Effector memory CD4-positive, alpha-beta T cell (primary cell): ENCODE measurements around the gene THADA.
"Not testable (repeated sequence)": the region's sequence is repeated elsewhere in the genome, so short reads cannot be mapped to it uniquely, and the experiment has no call there.

ENCODE experiments used
- DNase-seq, 3 donors: peaks; one replicate each; pipeline ENCODE4 v3.0.0-alpha.2; 2020
- H3K27ac ChIP-seq: 2 replicates; pipeline ENCODE4 v1.7.0; 2013; ENCODE audit warnings: mild to moderate bottlenecking, low read length, moderate library complexity; ENCODE audit not compliant: insufficient read depth, poor library complexity, severe bottlenecking
- H3K27me3 ChIP-seq: replicated peaks from 2 replicates; pipeline ENCODE4 v1.7.0; 2013; ENCODE audit warnings: mild to moderate bottlenecking, low read length; ENCODE audit not compliant: insufficient read depth, control insufficient read depth, poor library complexity, severe bottlenecking
- H3K36me3 ChIP-seq: 2 replicates; pipeline ENCODE4 v1.7.0; 2013; ENCODE audit warnings: mild to moderate bottlenecking, low read length, moderate library complexity; ENCODE audit not compliant: control insufficient read depth, insufficient read depth
- H3K4me1 ChIP-seq: 2 replicates; pipeline ENCODE4 v1.7.0; 2013; ENCODE audit warnings: low read length, mild to moderate bottlenecking; ENCODE audit not compliant: control insufficient read depth, insufficient read depth, poor library complexity, severe bottlenecking
- H3K4me3 ChIP-seq: 2 replicates; pipeline ENCODE4 v1.7.0; 2013; ENCODE audit warnings: low read length, low read depth, mild to moderate bottlenecking; ENCODE audit not compliant: insufficient read depth, poor library complexity, severe bottlenecking
- H3K9me3 ChIP-seq: 2 replicates; pipeline ENCODE4 v1.7.0; 2013; ENCODE audit warnings: mild to moderate bottlenecking, low read length, moderate library complexity; ENCODE audit not compliant: control insufficient read depth

Gene THADA

GRCh38 chr2:43302961-43303494, 292.8 kb downstream of the THADA start:
- H3K27ac ChIP-seq = no peak overlapping the region
- no peaks in the 10 kb centered on the region for H3K36me3 ChIP-seq
- H3K27me3 ChIP-seq = no peaks in the 10 kb centered on the region
- no peak overlapping the region for H3K4me3 ChIP-seq
- H3K4me1 ChIP-seq = no peaks in the 10 kb centered on the region
- no peaks in the 10 kb centered on the region for H3K9me3 ChIP-seq
- no peak for DNase-seq

- H3K27ac ChIP-seq = no peak overlapping the region
- DNase-seq = no peak
- no peaks in the 10 kb centered on the region for H3K27me3 ChIP-seq
- no peaks in the 10 kb centered on the region for H3K4me1 ChIP-seq
- no peak overlapping the region for H3K4me3 ChIP-seq
- H3K9me3 ChIP-seq = no peaks in the 10 kb centered on the region
- no peaks in the 10 kb centered on the region for H3K36me3 ChIP-seq
These were observed 293.5 kb downstream of the THADA start for GRCh38 chr2:43302182-43302960.

- Histone ChIP-seq H3K27ac (no peak overlapping the region), H3K9me3 (no peaks in the 10 kb centered on the region), H3K27me3 (no peaks in the 10 kb centered on the region), H3K4me1 (no peaks in the 10 kb centered on the region), H3K36me3 (no peaks in the 10 kb centered on the region), H3K4me3 (no peak overlapping the region)
- no peak for DNase-seq
These were observed 294.9 kb downstream of the THADA start for GRCh38 chr2:43300781-43301583.

- Histone ChIP-seq H3K4me3 (no peak overlapping the region), H3K27ac (no peak overlapping the region), H3K36me3 (no peaks in the 10 kb centered on the region), H3K27me3 (no peaks in the 10 kb centered on the region), H3K4me1 (no peaks in the 10 kb centered on the region), H3K9me3 (no peaks in the 10 kb centered on the region)
- DNase-seq = no peak
These were observed 295.6 kb downstream of the THADA start for GRCh38 chr2:43300222-43300621.

GRCh38 chr2:43298500-43298899, 297.3 kb downstream of the THADA start:
- DNase-seq = no peak
- Histone ChIP-seq H3K9me3 (no peaks in the 10 kb centered on the region), H3K4me3 (no peak overlapping the region), H3K36me3 (no peaks in the 10 kb centered on the region), H3K27ac (no peak overlapping the region), H3K27me3 (no peaks in the 10 kb centered on the region), H3K4me1 (no peaks in the 10 kb centered on the region)

- H3K36me3 ChIP-seq, H3K4me1 ChIP-seq, H3K9me3 ChIP-seq, H3K4me3 ChIP-seq, H3K27me3 ChIP-seq, H3K27ac ChIP-seq, DNase-seq: not testable (repeated sequence)
These were observed 298.1 kb downstream of the THADA start for GRCh38 chr2:43297740-43298139.

GRCh38 chr2:43294973-43295603, 300.8 kb downstream of the THADA start:
- DNase-seq = no peak
- peaks cover 16% of the 10 kb centered on the region for H3K36me3 ChIP-seq
- no peak overlapping the region for H3K4me3 ChIP-seq
- H3K27ac ChIP-seq = no peak overlapping the region
- no peaks in the 10 kb centered on the region for H3K9me3 ChIP-seq
- no peaks in the 10 kb centered on the region for H3K27me3 ChIP-seq
- no peaks in the 10 kb centered on the region for H3K4me1 ChIP-seq

- Histone ChIP-seq H3K4me1 (no peaks in the 10 kb centered on the region), H3K4me3 (no peak overlapping the region), H3K36me3 (peaks cover 17% of the 10 kb centered on the region), H3K27ac (no peak overlapping the region), H3K27me3 (no peaks in the 10 kb centered on the region), H3K9me3 (no peaks in the 10 kb centered on the region)
- DNase-seq = no peak
These were observed 301.8 kb downstream of the THADA start for GRCh38 chr2:43293744-43294695.
